Breast epithelium (tissue), 4 donors: Measurements from ENCODE around the gene TRIM40. TPM values are rescaled to one million over a fixed set of nuclear protein-coding genes. Genes with fewer than 3 reads are reported as not detected.

Experiments
- DNase-seq, 2 donors: peaks; one replicate each; pipeline ENCODE4 v3.0.0-alpha.2; 2019; ENCODE audit warnings: low spot score in 2 of 2
- H3K27ac ChIP-seq, 2 donors: fragments of 200-600 bp; sonication (generic) in 1 of 2; one replicate each; pipeline ENCODE4 v1.5.1; 2016 to 2019; ENCODE audit warnings: mild to moderate bottlenecking in 1 of 2
- H3K27me3 ChIP-seq, 2 donors: fragments of 200-600 bp; sonication (generic) in 1 of 2; one replicate each; pipeline versions ENCODE4 v1.5.1 to v1.6.0; 2017 to 2019; ENCODE audit warnings: control low read depth in 1 of 2, mild to moderate bottlenecking in 1 of 2
- H3K36me3 ChIP-seq: fragments of 200-600 bp; one replicate; pipeline ENCODE4 v1.5.1; 2019
- H3K4me1 ChIP-seq, 2 donors: fragments of 200-600 bp; sonication (generic); one replicate each; pipeline ENCODE4 v1.5.1; 2016 to 2019; ENCODE audit warnings: control low read depth in 1 of 2
- H3K4me3 ChIP-seq, 3 donors: fragments of 200-600 bp; sonication (generic); 1 replicate in 2 of 3; 2 replicates in 1 of 3; pipeline ENCODE4 v1.5.1; 2016 to 2019; ENCODE audit warnings: mild to moderate bottlenecking in 3 of 3, moderate library complexity in 2 of 3
- H3K9me3 ChIP-seq, 2 donors: fragments of 200-600 bp; sonication (generic) in 1 of 2; one replicate each; pipeline ENCODE4 v1.5.1; 2016 to 2019; ENCODE audit warnings: control low read depth in 1 of 2
- CTCF ChIP-seq, 3 donors: fragments of 450-650 bp; IDR thresholded peaks; one replicate each; pipeline ENCODE4 v1.5.1; 2016 to 2017; ENCODE audit warnings: antibody characterized with exemption in 3 of 3, mild to moderate bottlenecking in 3 of 3, moderate library complexity in 3 of 3
- POLR2A ChIP-seq: fragments of 450-650 bp; IDR thresholded peaks from one replicate; pipeline ENCODE4 v1.6.1; 2016; ENCODE audit warnings: antibody characterized with exemption, mild to moderate bottlenecking, moderate library complexity
- POLR2AphosphoS5 ChIP-seq, 3 donors: sonication (generic); formaldehyde crosslinking; IDR thresholded peaks; one replicate each; pipeline ENCODE4 v1.6.1; 2017; ENCODE audit warnings: antibody characterized with exemption in 3 of 3
- intact Hi-C: fragments of 100-400 bp; cut with DNase I; formaldehyde crosslinking; loops from one replicate; pipeline ENCODE4 v1.15.1; 2023; ENCODE audit warnings: low total_unique reads
- total RNA-seq, 3 donors: library from RNA; depleted of rRNA; stranded (reverse); fragments of >200 nt; gene quantifications; one replicate each; pipeline ENCODE4 v1.1.0, GENCODE V29; 2016

The TRIM40 gene
- total RNA-seq, 3 donors from 2014 or later = 0.33 TPM; not detected in 2

- Histone ChIP-seq H3K4me3 (no peak overlapping the region), H3K27ac (no peak overlapping the region), H3K9me3 (no peaks in the 10 kb centered on the region), H3K27me3 (peaks cover 0 to 2% of the 10 kb centered on the region in 2 donors), H3K36me3 (no peaks in the 10 kb centered on the region), H3K4me1 (peaks cover 0 to 4% of the 10 kb centered on the region in 2 donors)
- no peak for TF ChIP-seq POLR2A
- no peak for TF ChIP-seq CTCF (IDR thresholded peaks at IDR 0.05)
- TF ChIP-seq POLR2AphosphoS5 (IDR thresholded peaks at IDR 0.05) = no peak
- intact Hi-C loops = no loop called here
- DNase-seq = no peak
Observed at GRCh38 chr6:30157999-30158398, 22.1 kb downstream of the TRIM40 start.

- Histone ChIP-seq H3K9me3 (no peaks in the 10 kb centered on the region), H3K4me3 (no peak overlapping the region), H3K27me3 (peaks cover 0 to 8% of the 10 kb centered on the region in 2 donors), H3K27ac (no peak overlapping the region), H3K4me1 (peaks cover 0 to 4% of the 10 kb centered on the region in 2 donors), H3K36me3 (no peaks in the 10 kb centered on the region)
- DNase-seq = no peak
- TF ChIP-seq POLR2A (no peak), POLR2AphosphoS5 (IDR thresholded peaks at IDR 0.05) (no peak), CTCF (IDR thresholded peaks at IDR 0.05) (no peak)
- intact Hi-C loops = no loop called here
Observed at GRCh38 chr6:30158475-30159040, 22.6 kb downstream of the TRIM40 start.

- Histone ChIP-seq H3K9me3 (no peaks in the 10 kb centered on the region), H3K4me3 (no peak overlapping the region), H3K4me1 (no peaks in the 10 kb centered on the region), H3K27me3 (peaks cover 0 to 13% of the 10 kb centered on the region in 2 donors), H3K27ac (no peak overlapping the region), H3K36me3 (no peaks in the 10 kb centered on the region)
- intact Hi-C loops = no loop called here
- no peak for TF ChIP-seq POLR2A
- TF ChIP-seq POLR2AphosphoS5 (IDR thresholded peaks at IDR 0.05) = no peak
- TF ChIP-seq CTCF (IDR thresholded peaks at IDR 0.05) = no peak
- DNase-seq = no peak
Observed at GRCh38 chr6:30160008-30160784, 24.3 kb downstream of the TRIM40 start.

- no peaks in the 10 kb centered on the region for H3K9me3 ChIP-seq
- H3K27me3 ChIP-seq = peaks cover 0 to 13% of the 10 kb centered on the region in 2 donors
- DNase-seq = no peak
- H3K27ac ChIP-seq = no peak within 1 kb of the TSS
- H3K4me1 ChIP-seq = no peaks in the 10 kb centered on the region
- no peaks in the 10 kb centered on the region for H3K36me3 ChIP-seq
- no peak within 1 kb of the TSS for H3K4me3 ChIP-seq
- intact Hi-C loops = no loop called here
- no peak for TF ChIP-seq POLR2A
- TF ChIP-seq POLR2AphosphoS5 (IDR thresholded peaks at IDR 0.05) = no peak
- TF ChIP-seq CTCF (IDR thresholded peaks at IDR 0.05) = no peak
Observed at GRCh38 chr6:30160785-30161531, 25.0 kb downstream of the TRIM40 start, which contains the start of gene TRIM10. TRIM10 (minus strand) TSS chr6:30161211; CDS start chr6:30160858, 353 bp downstream.
